Liver (tissue), 3 donors: ENCODE data around the gene NOTO.

Source experiments
- ATF3 ChIP-seq: IDR thresholded peaks from 2 replicates; pipeline ENCODE4 v1.6.1; 2016; ENCODE audit warnings: antibody characterized with exemption
- FOXA2 ChIP-seq: IDR thresholded peaks from 2 replicates; pipeline ENCODE4 v1.6.1; 2016; ENCODE audit warnings: antibody characterized with exemption
- JUND ChIP-seq, 2 donors: IDR thresholded peaks; 2 replicates each; pipeline ENCODE4 v1.6.1; 2016; ENCODE audit warnings: antibody characterized with exemption in 2 of 2
- MAX ChIP-seq: IDR thresholded peaks from 2 replicates; pipeline ENCODE4 v1.6.1; 2016; ENCODE audit warnings: antibody characterized with exemption
- RAD21 ChIP-seq, 2 donors: IDR thresholded peaks; 2 replicates each; pipeline ENCODE4 v1.6.1; 2016; ENCODE audit warnings: antibody characterized with exemption in 2 of 2, mild to moderate bottlenecking in 2 of 2
- RXRA ChIP-seq, 2 donors: IDR thresholded peaks; 2 replicates each; pipeline ENCODE4 v1.6.1; 2017 to 2018; ENCODE audit warnings: antibody characterized with exemption in 2 of 2, mild to moderate bottlenecking in 1 of 2
- SP1 ChIP-seq: IDR thresholded peaks from 2 replicates; pipeline ENCODE4 v1.6.1; 2018; ENCODE audit warnings: antibody characterized with exemption, mild to moderate bottlenecking
- TAF1 ChIP-seq: conservative IDR thresholded peaks from 2 replicates; pipeline ENCODE4 v1.6.1; 2016; ENCODE audit warnings: antibody characterized with exemption, mild to moderate bottlenecking
- YY1 ChIP-seq: IDR thresholded peaks from 2 replicates; pipeline ENCODE4 v1.6.1; 2016; ENCODE audit warnings: antibody characterized with exemption, mild to moderate bottlenecking
- TF ChIP-seq, protein P1 (sequence below): fragments of 150-350 bp; IDR thresholded peaks from 2 replicates; pipeline ENCODE4 v1.5.1; 2017; ENCODE audit warnings: improper control_type of control experiment, low read depth, low read length; ENCODE audit not compliant: missing input control
- TF ChIP-seq, protein P2 (sequence below): IDR thresholded peaks from 2 replicates; pipeline ENCODE4 v1.6.1; 2016; ENCODE audit warnings: antibody characterized with exemption, mild to moderate bottlenecking
- donor health status: healthy.
- donor health status: healthy.

DNA sequence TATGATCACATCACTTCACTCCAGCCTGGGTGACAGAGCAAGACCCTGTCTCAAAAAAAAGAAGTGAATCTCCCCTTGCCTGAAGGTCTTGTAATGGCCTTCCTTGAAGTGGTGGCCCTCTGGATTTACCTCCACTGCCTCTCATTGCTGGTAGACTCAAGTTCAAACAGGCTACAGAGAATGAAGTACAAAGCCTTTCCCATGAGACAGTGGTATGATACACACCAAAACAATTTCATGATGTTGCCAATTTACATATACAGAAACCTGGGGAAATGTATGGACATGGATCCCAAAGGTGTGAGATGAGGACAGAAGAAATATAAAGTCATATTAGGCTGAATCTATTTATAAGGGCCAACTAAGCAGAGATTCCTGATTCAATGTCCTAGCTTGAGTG, 4.8 kb upstream of the NOTO start:
- no peak for TF ChIP-seq YY1
- TF ChIP-seq JUND (IDR thresholded peaks at IDR 0.05), result no peak
- TF ChIP-seq, protein P1, sequence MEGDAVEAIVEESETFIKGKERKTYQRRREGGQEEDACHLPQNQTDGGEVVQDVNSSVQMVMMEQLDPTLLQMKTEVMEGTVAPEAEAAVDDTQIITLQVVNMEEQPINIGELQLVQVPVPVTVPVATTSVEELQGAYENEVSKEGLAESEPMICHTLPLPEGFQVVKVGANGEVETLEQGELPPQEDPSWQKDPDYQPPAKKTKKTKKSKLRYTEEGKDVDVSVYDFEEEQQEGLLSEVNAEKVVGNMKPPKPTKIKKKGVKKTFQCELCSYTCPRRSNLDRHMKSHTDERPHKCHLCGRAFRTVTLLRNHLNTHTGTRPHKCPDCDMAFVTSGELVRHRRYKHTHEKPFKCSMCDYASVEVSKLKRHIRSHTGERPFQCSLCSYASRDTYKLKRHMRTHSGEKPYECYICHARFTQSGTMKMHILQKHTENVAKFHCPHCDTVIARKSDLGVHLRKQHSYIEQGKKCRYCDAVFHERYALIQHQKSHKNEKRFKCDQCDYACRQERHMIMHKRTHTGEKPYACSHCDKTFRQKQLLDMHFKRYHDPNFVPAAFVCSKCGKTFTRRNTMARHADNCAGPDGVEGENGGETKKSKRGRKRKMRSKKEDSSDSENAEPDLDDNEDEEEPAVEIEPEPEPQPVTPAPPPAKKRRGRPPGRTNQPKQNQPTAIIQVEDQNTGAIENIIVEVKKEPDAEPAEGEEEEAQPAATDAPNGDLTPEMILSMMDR, result no peak
- TF ChIP-seq RAD21 (IDR thresholded peaks at IDR 0.05), result no peak
- TF ChIP-seq TAF1, result no peak
- no peak for TF ChIP-seq ATF3
- TF ChIP-seq, protein P2, sequence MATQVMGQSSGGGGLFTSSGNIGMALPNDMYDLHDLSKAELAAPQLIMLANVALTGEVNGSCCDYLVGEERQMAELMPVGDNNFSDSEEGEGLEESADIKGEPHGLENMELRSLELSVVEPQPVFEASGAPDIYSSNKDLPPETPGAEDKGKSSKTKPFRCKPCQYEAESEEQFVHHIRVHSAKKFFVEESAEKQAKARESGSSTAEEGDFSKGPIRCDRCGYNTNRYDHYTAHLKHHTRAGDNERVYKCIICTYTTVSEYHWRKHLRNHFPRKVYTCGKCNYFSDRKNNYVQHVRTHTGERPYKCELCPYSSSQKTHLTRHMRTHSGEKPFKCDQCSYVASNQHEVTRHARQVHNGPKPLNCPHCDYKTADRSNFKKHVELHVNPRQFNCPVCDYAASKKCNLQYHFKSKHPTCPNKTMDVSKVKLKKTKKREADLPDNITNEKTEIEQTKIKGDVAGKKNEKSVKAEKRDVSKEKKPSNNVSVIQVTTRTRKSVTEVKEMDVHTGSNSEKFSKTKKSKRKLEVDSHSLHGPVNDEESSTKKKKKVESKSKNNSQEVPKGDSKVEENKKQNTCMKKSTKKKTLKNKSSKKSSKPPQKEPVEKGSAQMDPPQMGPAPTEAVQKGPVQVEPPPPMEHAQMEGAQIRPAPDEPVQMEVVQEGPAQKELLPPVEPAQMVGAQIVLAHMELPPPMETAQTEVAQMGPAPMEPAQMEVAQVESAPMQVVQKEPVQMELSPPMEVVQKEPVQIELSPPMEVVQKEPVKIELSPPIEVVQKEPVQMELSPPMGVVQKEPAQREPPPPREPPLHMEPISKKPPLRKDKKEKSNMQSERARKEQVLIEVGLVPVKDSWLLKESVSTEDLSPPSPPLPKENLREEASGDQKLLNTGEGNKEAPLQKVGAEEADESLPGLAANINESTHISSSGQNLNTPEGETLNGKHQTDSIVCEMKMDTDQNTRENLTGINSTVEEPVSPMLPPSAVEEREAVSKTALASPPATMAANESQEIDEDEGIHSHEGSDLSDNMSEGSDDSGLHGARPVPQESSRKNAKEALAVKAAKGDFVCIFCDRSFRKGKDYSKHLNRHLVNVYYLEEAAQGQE, result no peak
- TF ChIP-seq SP1, result no peak
- no peak for TF ChIP-seq MAX
- TF ChIP-seq FOXA2, result no peak
- TF ChIP-seq RXRA (IDR thresholded peaks at IDR 0.05), result no peak
